A172 (cell line): ENCODE data around the gene DOCK2. TPM values are rescaled to one million over a fixed set of nuclear protein-coding genes. Genes with fewer than 3 reads are reported as not detected.

Experiments
- DNase-seq: peaks from one replicate; pipeline ENCODE4 v3.0.0-alpha.2; 2015; ENCODE audit warnings: low spot score
- total RNA-seq: library from RNA; depleted of rRNA; stranded (reverse); fragments of >200 nt; shearing (Covaris generic); gene quantifications from 2 replicates; pipeline ENCODE4 v1.2.3, GENCODE V29; 2014

DOCK2 gene
- total RNA-seq, 1 experiment from 2014 or later = 63.1 TPM

GRCh38 chr5:169864483-169864882 lies 227.4 kb downstream of the DOCK2 start:
- no peak for DNase-seq

GRCh38 chr5:169867347-169867746 lies 230.3 kb downstream of the DOCK2 start:
- no peak for DNase-seq

- DNase-seq = no peak
Observed at GRCh38 chr5:169869066-169869465, 232.0 kb downstream of the DOCK2 start.

- no peak for DNase-seq
Observed at GRCh38 chr5:169870211-169870610, 233.1 kb downstream of the DOCK2 start.

- no peak for DNase-seq
Observed at GRCh38 chr5:169871826-169872490, 234.9 kb downstream of the DOCK2 start.

- DNase-seq = no peak
Observed at GRCh38 chr5:169873642-169874041, 236.6 kb downstream of the DOCK2 start.

GRCh38 chr5:169874621-169875020 lies 237.5 kb downstream of the DOCK2 start:
- no peak for DNase-seq

- DNase-seq = no peak
Observed at GRCh38 chr5:169875091-169875728, 238.1 kb downstream of the DOCK2 start.

- DNase-seq = no peak
Observed at GRCh38 chr5:169875731-169876130, 238.7 kb downstream of the DOCK2 start.

GRCh38 chr5:169876386-169876785 lies 239.3 kb downstream of the DOCK2 start:
- DNase-seq = no peak

GRCh38 chr5:169880012-169880663 lies 243.1 kb downstream of the DOCK2 start:
- DNase-seq = no peak

- no peak for DNase-seq
Observed at GRCh38 chr5:169880785-169881184, 243.7 kb downstream of the DOCK2 start.

- DNase-seq = no peak
Observed at GRCh38 chr5:169881702-169882303, 244.7 kb downstream of the DOCK2 start.

GRCh38 chr5:169886033-169886432 lies 249.0 kb downstream of the DOCK2 start:
- no peak for DNase-seq

GRCh38 chr5:169886677-169887076 lies 249.6 kb downstream of the DOCK2 start:
- no peak for DNase-seq

GRCh38 chr5:169889572-169889971 lies 252.5 kb downstream of the DOCK2 start:
- no peak for DNase-seq

GRCh38 chr5:169893010-169893409 lies 255.9 kb downstream of the DOCK2 start:
- no peak for DNase-seq

- DNase-seq = peak; percentile 46
Observed at GRCh38 chr5:169893571-169893970, 256.5 kb downstream of the DOCK2 start.

- DNase-seq = no peak
Observed at GRCh38 chr5:169895926-169896325, 258.9 kb downstream of the DOCK2 start.

- DNase-seq = no peak
Observed at GRCh38 chr5:169897481-169897880, 260.4 kb downstream of the DOCK2 start.

- no peak for DNase-seq
Observed at GRCh38 chr5:169901896-169902295, 264.8 kb downstream of the DOCK2 start.

GRCh38 chr5:169904059-169904458 lies 267.0 kb downstream of the DOCK2 start:
- DNase-seq = no peak

GRCh38 chr5:169904508-169904907 lies 267.4 kb downstream of the DOCK2 start:
- no peak for DNase-seq
